Endodermal cell (in vitro differentiated cells): ENCODE data around the gene SDC4. TPM values are rescaled to one million over a fixed set of nuclear protein-coding genes. Genes with fewer than 3 reads are reported as not detected.

Experiments used
- DNase-seq: peaks from one replicate; pipeline ENCODE4 v3.0.0-alpha.2; 2017
- H3K27ac ChIP-seq: 2 replicates; pipeline ENCODE4 v1.5.1; 2013; ENCODE audit warnings: mild to moderate bottlenecking, low read depth, low read length, moderate library complexity
- H3K27me3 ChIP-seq: 2 replicates; pipeline ENCODE4 v1.6.1; 2013; ENCODE audit warnings: mild to moderate bottlenecking, low read length, moderate library complexity; ENCODE audit not compliant: insufficient read depth, control insufficient read depth, poor library complexity, severe bottlenecking
- H3K36me3 ChIP-seq: 2 replicates; pipeline ENCODE4 v1.7.0; 2013; ENCODE audit warnings: mild to moderate bottlenecking, low read length, moderate library complexity; ENCODE audit not compliant: control insufficient read depth, insufficient read depth
- H3K4me1 ChIP-seq: one replicate; pipeline ENCODE4 v1.7.0; 2013; ENCODE audit warnings: low read length; ENCODE audit not compliant: control insufficient read depth, insufficient read depth
- H3K4me3 ChIP-seq: 2 replicates; pipeline ENCODE4 v1.5.1; 2013; ENCODE audit warnings: mild to moderate bottlenecking, low read length, moderate library complexity
- H3K9ac ChIP-seq: 2 replicates; pipeline ENCODE4 v1.6.1; 2013; ENCODE audit warnings: mild to moderate bottlenecking, low read length, moderate library complexity; ENCODE audit not compliant: poor library complexity, severe bottlenecking; ENCODE audit errors: extremely low read depth
- H3K9me3 ChIP-seq: 2 replicates; pipeline ENCODE4 v1.6.1; 2013; ENCODE audit warnings: mild to moderate bottlenecking, low read length, moderate library complexity; ENCODE audit not compliant: control insufficient read depth
- H3K27ac Mint-ChIP-seq: 2 replicates; pipeline ENCODE4 v1.8.0; 2020; ENCODE audit warnings: mixed read lengths
- H3K27me3 Mint-ChIP-seq: 2 replicates; pipeline ENCODE4 v1.8.0; 2021; ENCODE audit warnings: mild to moderate bottlenecking, mixed read lengths; ENCODE audit not compliant: insufficient read depth
- H3K36me3 Mint-ChIP-seq: 2 replicates; pipeline ENCODE4 v1.8.0; 2020; ENCODE audit warnings: low read depth, mixed read lengths
- H3K4me1 Mint-ChIP-seq: 2 replicates; pipeline ENCODE4 v1.8.0; 2020; ENCODE audit warnings: mixed read lengths
- H3K4me3 Mint-ChIP-seq: 2 replicates; pipeline ENCODE4 v1.8.0; 2020; ENCODE audit warnings: mild to moderate bottlenecking, moderate library complexity, mixed read lengths
- H3K9me3 Mint-ChIP-seq: 2 replicates; pipeline ENCODE4 v1.8.0; 2020; ENCODE audit warnings: mild to moderate bottlenecking, mixed read lengths
- WGBS, 2 experiments: methylation state at CpG; one replicate each; pipeline versions ENCODE4 v1.1.5 to v1.1.7; 2013; ENCODE audit warnings: missing lambda C conversion rate in 2 of 2, mixed read lengths in 1 of 2; ENCODE audit not compliant: insufficient coverage in 1 of 2, insufficient read length in 1 of 2; 5-methylcytosine and 5-hydroxymethylcytosine counted together
- total RNA-seq, 2 donors: library from RNA; stranded (reverse); fragmentation: NEBNext Ultra II Directional in 1 of 2; extraction: Animal tissue kit (Norgen Biotek cat#: 25700) in 1 of 2; gene quantifications; 2 replicates in 1 of 2; 3 replicates in 1 of 2; pipeline ENCODE4 v1.2.1, GENCODE V29; 2021
- TF ChIP-seq, protein P1 (sequence below): fragments of 200-600 bp; sonication (generic); conservative IDR thresholded peaks from 2 replicates; pipeline ENCODE4 v1.5.0; 2021; ENCODE audit warnings: antibody characterized with exemption, mild to moderate bottlenecking

The SDC4 gene
- total RNA-seq, 2 donors from 2014 or later: 78.0 to 118 TPM

DNA sequence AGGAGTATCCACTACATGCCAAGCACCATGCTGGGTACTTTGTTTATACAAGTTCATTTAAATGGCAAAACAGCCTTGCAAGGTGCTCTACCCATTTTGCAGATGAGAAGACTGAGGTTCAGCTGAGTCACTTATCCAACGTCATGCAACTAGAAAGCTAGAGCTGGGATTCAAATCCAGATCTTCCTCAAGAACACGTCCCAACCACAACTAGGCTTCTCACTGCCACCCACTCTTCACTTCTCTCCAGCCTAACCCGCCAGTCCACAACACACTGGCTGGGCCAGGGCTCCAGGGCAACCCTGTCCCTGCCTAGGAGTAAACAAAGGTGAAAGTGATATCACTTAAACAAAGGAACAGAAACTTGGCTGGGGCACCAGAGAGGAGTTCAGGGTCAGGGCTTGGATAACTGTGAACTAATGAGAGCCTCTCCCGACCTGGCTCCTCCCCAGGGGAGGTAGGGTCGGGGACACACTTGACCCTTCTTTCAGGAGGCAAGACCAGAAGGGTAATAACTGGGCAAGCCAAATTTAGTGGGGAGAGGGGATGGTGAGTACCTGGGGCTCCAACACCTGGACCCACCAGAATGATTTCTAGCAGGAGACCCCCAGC lies 7.9 kb downstream of the SDC4 start:
- no peak overlapping the region for H3K4me3 ChIP-seq
- peaks cover 50% of the 10 kb centered on the region for H3K4me1 ChIP-seq
- peaks cover 20% of the 10 kb centered on the region for H3K36me3 Mint-ChIP-seq
- H3K4me3 Mint-ChIP-seq: peak overlapping the region; percentile 86
- no peaks in the 10 kb centered on the region for H3K9me3 Mint-ChIP-seq
- H3K27me3 ChIP-seq: no peaks in the 10 kb centered on the region
- TF ChIP-seq, protein P1, sequence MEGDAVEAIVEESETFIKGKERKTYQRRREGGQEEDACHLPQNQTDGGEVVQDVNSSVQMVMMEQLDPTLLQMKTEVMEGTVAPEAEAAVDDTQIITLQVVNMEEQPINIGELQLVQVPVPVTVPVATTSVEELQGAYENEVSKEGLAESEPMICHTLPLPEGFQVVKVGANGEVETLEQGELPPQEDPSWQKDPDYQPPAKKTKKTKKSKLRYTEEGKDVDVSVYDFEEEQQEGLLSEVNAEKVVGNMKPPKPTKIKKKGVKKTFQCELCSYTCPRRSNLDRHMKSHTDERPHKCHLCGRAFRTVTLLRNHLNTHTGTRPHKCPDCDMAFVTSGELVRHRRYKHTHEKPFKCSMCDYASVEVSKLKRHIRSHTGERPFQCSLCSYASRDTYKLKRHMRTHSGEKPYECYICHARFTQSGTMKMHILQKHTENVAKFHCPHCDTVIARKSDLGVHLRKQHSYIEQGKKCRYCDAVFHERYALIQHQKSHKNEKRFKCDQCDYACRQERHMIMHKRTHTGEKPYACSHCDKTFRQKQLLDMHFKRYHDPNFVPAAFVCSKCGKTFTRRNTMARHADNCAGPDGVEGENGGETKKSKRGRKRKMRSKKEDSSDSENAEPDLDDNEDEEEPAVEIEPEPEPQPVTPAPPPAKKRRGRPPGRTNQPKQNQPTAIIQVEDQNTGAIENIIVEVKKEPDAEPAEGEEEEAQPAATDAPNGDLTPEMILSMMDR: no peak
- peaks cover 88% of the 10 kb centered on the region for H3K4me1 Mint-ChIP-seq
- DNase-seq: peak; percentile 66
- H3K27ac ChIP-seq: no peak overlapping the region
- H3K36me3 ChIP-seq: peaks cover 27% of the 10 kb centered on the region
- H3K9me3 ChIP-seq: no peaks in the 10 kb centered on the region
- peak overlapping the region; percentile 0 for H3K9ac ChIP-seq
- H3K27me3 Mint-ChIP-seq: no peaks in the 10 kb centered on the region
- 65 to 77% methylated on average over 3 to 5 of the region's 5 CpGs for WGBS, 2 experiments
- peak overlapping the region; percentile 97 for H3K27ac Mint-ChIP-seq

DNA sequence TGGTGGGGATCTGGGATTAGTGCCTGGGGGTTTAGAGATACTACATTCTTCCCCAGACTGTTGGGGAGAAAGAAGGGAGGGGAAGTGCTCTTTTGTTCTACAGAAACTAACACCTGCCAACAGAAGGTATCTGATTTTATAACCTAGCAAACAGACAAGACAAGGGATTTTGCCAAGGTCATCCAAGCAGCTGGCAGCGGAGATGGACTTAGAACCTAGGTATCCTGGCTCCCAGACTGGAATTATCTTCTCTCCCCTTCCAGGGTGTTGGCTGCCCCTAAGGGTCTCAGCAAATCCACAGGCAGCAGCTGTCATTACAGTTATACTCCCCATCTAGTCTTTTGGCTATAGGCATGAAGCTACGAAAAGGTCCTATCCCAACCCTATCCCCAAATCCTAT lies 8.4 kb downstream of the SDC4 start:
- no peak for DNase-seq
- Histone ChIP-seq H3K4me3 (no peak overlapping the region), H3K36me3 (peaks cover 33% of the 10 kb centered on the region), H3K27ac (no peak overlapping the region), H3K9ac (no peak overlapping the region), H3K4me1 (peaks cover 46% of the 10 kb centered on the region), H3K9me3 (no peaks in the 10 kb centered on the region), H3K27me3 (no peaks in the 10 kb centered on the region)
- Mint-ChIP-seq H3K4me3 (peak overlapping the region; percentile 86), H3K9me3 (no peaks in the 10 kb centered on the region), H3K36me3 (peaks cover 24% of the 10 kb centered on the region), H3K27me3 (no peaks in the 10 kb centered on the region), H3K4me1 (peaks cover 82% of the 10 kb centered on the region), H3K27ac (peak overlapping the region; percentile 97)
- TF ChIP-seq, protein P1: no peak
- WGBS, 2 experiments: 86 to 89% methylated on average over 2 of the region's 2 CpGs

DNA sequence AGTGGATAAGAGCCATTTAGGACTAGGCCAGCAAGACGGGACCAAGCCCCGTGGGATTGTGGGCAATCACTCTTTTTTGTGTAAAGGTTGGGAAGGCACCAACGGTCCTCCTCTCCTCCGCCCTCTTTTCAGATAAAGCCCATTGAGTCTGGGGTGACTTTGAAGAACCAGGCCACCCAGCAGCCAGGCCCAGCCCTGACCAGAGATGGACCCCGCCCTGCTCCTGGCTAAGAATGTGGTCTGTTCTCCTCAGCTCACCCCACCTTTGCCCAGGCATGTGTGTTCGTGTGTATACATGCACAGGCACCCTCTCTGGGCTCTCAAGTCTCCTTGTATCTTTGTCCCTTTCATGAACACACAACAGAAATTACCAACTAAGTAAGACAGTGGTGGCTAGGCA lies 9.1 kb downstream of the SDC4 start:
- DNase-seq: no peak
- no peak overlapping the region for H3K4me3 Mint-ChIP-seq
- 95 to 100% methylated on average over 1 to 6 of the region's 6 CpGs for WGBS, 2 experiments
- peaks cover 27% of the 10 kb centered on the region for H3K36me3 Mint-ChIP-seq
- TF ChIP-seq, protein P1: no peak
- Histone ChIP-seq H3K4me1 (peaks cover 39% of the 10 kb centered on the region), H3K27ac (no peak overlapping the region), H3K9ac (no peak overlapping the region), H3K9me3 (no peaks in the 10 kb centered on the region), H3K27me3 (no peaks in the 10 kb centered on the region), H3K4me3 (no peak overlapping the region), H3K36me3 (peaks cover 37% of the 10 kb centered on the region)
- peaks cover 75% of the 10 kb centered on the region for H3K4me1 Mint-ChIP-seq
- H3K27me3 Mint-ChIP-seq: no peaks in the 10 kb centered on the region
- H3K9me3 Mint-ChIP-seq: no peaks in the 10 kb centered on the region
- no peak overlapping the region for H3K27ac Mint-ChIP-seq
